HuH-7 (cell line): Measurements from ENCODE around the gene C9orf152.
"Not testable (repeated sequence)": the region's sequence is repeated elsewhere in the genome, so short reads cannot be mapped to it uniquely, and the experiment has no call there.

Experiments used
- DNase-seq: peaks from one replicate; pipeline ENCODE4 v3.0.0; 2011; ENCODE audit warnings: low spot score

Gene C9orf152

DNA sequence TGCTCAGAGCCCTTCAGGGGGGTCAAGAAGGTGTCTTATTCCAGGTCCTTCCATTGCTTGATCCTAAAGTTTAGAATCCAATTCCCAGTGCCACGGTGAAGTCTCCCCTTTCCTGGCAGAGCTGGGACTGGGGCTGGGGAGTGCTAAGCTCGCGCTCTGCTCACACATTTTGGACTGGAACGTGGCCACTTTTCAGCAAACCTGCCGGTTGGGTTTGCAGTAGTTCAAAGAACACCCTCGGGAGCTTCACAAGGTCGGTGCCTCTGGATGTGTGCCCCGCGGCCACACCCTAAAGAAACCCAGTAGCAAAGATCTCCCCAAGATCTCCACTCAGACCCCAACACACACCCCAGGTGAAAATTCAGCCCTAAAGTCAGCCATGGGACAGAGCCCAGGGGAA lies at the start of gene C9orf152:
C9orf152 (minus strand) TSS at position 129 of the 400 bp plus-strand sequence. CDS start 580 bp downstream, outside the sequence.
- no peak for DNase-seq

GRCh38 chr9:110257097-110257841 lies 49.3 kb upstream of the C9orf152 start:
- DNase-seq = peak; percentile 36

- peak; percentile 77 for DNase-seq
Observed at GRCh38 chr9:110256380-110257096, 48.6 kb upstream of the C9orf152 start, which contains the start of gene TXN. TXN (minus strand) TSS chr9:110256507; CDS start chr9:110256435, 72 bp downstream.

DNA sequence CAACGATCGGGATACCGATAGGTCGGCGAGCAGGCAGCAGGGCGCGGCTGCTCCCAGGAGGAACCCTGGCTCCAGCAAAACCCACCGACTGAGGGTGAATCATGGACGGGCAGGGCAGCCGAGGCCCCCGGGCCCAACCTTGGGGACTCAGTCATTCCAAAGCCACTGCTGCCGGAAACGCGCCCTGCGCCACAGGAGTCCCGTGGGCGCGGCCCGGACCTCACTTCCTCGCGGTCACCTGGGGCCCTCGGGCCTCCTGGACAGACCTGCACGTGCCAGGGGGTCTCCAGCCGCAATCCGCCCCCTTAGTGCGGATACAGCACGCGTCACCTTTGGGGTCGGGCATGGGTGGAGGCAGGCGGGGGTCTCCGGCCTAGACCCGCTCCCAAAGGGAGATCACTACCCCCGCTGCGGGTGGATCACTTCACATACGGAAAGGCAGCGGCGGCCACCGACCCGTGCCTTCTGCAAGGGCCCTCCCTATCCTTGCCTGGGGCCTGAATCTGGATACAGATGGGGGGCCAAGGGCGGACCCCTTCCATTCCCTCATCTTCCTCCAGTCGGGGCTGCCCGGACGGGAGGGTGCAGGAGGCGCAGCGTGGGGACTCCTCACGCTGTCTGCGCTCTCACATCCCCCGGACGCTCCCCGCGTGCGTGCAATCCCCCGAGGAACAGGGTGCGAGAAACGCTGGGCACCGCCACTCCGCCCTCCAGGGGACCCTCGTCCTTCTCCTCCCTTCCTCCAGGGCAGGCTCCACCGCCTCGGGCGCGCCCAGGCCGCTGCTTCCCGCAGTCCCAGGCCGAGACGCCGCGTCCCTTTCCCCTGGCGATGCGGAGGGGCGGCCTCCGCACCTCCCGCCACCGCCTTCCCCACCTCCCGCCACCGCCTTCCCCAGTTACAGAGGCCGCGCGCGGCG lies 47.8 kb upstream of the C9orf152 start:
- peak; percentile 42 for DNase-seq

- DNase-seq = no peak
Observed at GRCh38 chr9:110255034-110255462, 47.1 kb upstream of the C9orf152 start.

DNA sequence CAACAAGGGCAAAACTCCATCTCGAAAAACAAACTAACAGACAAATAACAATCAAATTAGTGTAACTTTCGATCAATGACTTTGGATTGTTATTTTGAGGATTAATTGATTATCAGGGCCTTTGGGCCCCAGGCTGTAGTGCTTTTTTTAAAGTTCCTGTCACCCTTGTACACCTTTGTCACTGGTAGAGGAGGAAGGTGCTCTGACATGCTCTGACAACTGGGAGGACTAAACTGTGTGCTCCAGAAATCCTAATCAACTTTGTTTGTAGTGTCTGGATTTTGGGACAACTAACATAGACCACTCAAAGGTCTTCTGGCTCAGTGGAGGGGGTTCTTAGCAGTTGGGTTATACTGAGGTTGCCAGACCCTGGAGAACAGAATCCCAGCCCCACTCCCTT lies 46.5 kb upstream of the C9orf152 start:
- no peak for DNase-seq

GRCh38 chr9:110252509-110253139 lies 44.7 kb upstream of the C9orf152 start:
- DNase-seq = no peak

DNA sequence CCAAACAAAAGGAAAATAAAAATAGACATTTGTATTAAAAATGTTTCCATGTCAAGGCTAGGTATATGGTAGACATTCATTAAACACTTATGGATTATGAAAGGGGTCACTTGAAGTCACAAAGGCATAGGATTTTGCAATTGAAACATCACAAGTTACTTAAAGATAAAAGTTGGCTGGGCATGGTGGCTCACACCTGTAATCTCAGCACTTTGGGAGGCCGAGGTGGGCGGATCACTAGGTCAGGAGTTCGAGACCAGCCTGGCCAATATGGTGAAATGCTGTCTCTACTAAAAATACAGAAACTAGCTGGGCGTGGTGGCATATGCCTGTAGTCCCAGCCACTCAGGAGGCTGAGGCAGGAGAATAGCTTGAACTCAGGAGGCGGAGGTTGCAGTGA lies 43.8 kb upstream of the C9orf152 start:
- DNase-seq = not testable (repeated sequence)

GRCh38 chr9:110251212-110251611 lies 43.3 kb upstream of the C9orf152 start:
- no peak for DNase-seq

GRCh38 chr9:110249603-110250002 lies 41.6 kb upstream of the C9orf152 start:
- DNase-seq = no peak

DNA sequence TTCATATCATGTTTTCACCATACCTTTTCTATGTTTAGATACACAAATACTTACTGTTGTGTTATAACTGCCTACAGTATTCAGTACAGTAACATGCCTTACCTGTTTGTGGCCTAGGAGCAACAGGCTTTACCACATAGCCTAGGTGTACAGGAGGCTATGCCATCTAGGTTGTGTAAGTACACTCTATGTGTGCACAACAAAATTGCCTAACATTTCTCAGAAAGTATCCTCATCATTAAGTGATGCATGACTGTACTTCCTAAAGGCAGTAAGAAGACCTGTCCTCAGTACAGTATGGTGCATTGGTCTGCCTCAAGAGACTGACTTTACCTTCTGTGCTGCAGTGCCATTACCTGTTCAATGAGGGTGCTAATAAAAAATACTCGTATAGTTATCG lies 40.4 kb upstream of the C9orf152 start:
- DNase-seq = no peak

DNA sequence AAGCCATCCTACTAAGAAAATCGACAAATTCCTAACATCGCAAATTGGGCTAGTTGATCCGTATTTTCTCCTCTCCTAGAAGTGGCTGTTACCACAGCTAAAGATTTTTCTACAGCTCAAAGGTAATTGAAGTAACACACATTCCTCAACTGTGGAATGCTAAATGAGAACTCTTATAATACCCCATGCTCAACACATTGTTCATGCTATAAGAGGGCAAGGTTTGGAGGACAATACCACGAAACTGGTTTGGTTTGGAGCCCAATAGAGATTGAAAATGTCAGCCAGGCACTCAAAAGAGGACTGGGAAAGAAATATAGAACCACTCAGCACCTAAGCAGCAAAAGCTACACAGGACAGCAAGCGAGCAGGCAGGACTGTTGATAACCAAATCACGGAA lies 38.3 kb upstream of the C9orf152 start:
- no peak for DNase-seq

- DNase-seq = no peak
Observed at GRCh38 chr9:110244616-110245015, 36.7 kb upstream of the C9orf152 start.

GRCh38 chr9:110241858-110242321 lies 33.9 kb upstream of the C9orf152 start:
- DNase-seq = no peak

DNA sequence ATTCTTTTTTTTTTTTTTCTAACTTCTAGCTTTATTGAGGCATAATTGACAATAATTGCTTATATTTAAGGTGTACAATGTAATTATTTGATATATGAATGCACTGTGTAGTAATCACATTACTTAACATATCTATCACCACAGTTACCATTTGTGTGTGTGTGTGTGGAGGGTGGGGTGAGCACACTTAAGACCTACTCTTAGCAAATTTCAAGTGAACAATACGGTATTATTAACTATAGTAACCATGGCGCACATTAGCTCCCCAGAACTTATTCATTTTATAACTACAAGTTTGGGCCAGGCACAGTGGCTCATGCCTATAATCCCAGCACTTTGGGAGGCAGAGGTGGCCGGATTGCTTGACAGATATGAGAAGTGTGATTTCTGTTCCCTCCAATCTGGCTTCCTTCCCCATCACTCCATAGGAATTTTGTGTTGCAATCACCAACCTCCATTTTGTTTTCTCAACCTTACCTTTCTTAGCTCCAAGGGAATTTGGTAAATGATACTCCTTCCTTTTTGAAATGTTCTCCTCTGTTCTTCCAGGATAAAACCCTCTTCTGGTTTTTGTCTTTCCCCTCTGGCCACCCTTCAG lies 33.4 kb upstream of the C9orf152 start:
- no peak for DNase-seq

GRCh38 chr9:110240198-110240597 lies 32.2 kb upstream of the C9orf152 start:
- DNase-seq = no peak

- DNase-seq = no peak
Observed at GRCh38 chr9:110228321-110228720, 20.4 kb upstream of the C9orf152 start.

- no peak for DNase-seq
Observed at GRCh38 chr9:110224583-110224982, 16.6 kb upstream of the C9orf152 start.

GRCh38 chr9:110220809-110221208 lies 12.8 kb upstream of the C9orf152 start:
- DNase-seq = peak; percentile 36

GRCh38 chr9:110217656-110218099 lies 9.7 kb upstream of the C9orf152 start:
- no peak for DNase-seq
